NCI-H1105 treated with DMSO at 0.1 percent for 48 hours (cell line): ENCODE measurements around the gene ZNF136.

Experiments
- DNase-seq: peaks from one replicate; lab custom pipeline; 2025; lab: John Stamatoyannopoulos, UW

ZNF136 gene

GRCh38 chr19:12162882-12163806 lies at the start of gene ZNF136:
Gene ZNF136, plus strand, starts transcription at chr19:12163096. Its CDS starts 108 bp downstream, at chr19:12163204.
- peak; percentile 95 for DNase-seq

GRCh38 chr19:12113121-12113520 lies 49.8 kb upstream of the ZNF136 start:
- DNase-seq, result no peak

GRCh38 chr19:12117201-12117970 lies 45.5 kb upstream of the ZNF136 start:
- no peak for DNase-seq

GRCh38 chr19:12126707-12127106 lies 36.2 kb upstream of the ZNF136 start:
- DNase-seq, result no peak

- no peak for DNase-seq
These were observed 29.8 kb upstream of the ZNF136 start for GRCh38 chr19:12133069-12133468.

- DNase-seq, result peak; percentile 3
These were observed 25.5 kb upstream of the ZNF136 start for GRCh38 chr19:12137221-12137940.

GRCh38 chr19:12139269-12139668 lies 23.6 kb upstream of the ZNF136 start:
- DNase-seq, result no peak

GRCh38 chr19:12139885-12140544 lies 22.9 kb upstream of the ZNF136 start, which contains the start of gene ZNF20:
Gene ZNF20, minus strand, starts transcription at chr19:12140350. Its CDS starts 168 bp downstream, at chr19:12140182.
- peak; percentile 93 for DNase-seq

- DNase-seq, result peak; percentile 92
These were observed 22.1 kb upstream of the ZNF136 start for GRCh38 chr19:12140545-12141404.

- DNase-seq, result no peak
These were observed 21.5 kb upstream of the ZNF136 start for GRCh38 chr19:12141405-12141736.

- DNase-seq, result no peak
These were observed 17.5 kb upstream of the ZNF136 start for GRCh38 chr19:12145348-12145747.

- no peak for DNase-seq
These were observed 7.5 kb upstream of the ZNF136 start for GRCh38 chr19:12155324-12155860.

- DNase-seq, result peak; percentile 94
These were observed 6.5 kb upstream of the ZNF136 start, which contains the start of gene ZNF625 for GRCh38 chr19:12156223-12157058. Gene ZNF625, minus strand, starts transcription at chr19:12156734. Its CDS starts 176 bp downstream, at chr19:12156558.

- DNase-seq, result no peak
These were observed 3.0 kb upstream of the ZNF136 start for GRCh38 chr19:12159773-12160414.

GRCh38 chr19:12162513-12162881 lies 399 bp upstream of the ZNF136 start:
- no peak for DNase-seq

GRCh38 chr19:12163826-12164225 lies 930 bp downstream of the ZNF136 start:
- DNase-seq, result no peak

- no peak for DNase-seq
These were observed 3.7 kb downstream of the ZNF136 start for GRCh38 chr19:12166626-12167025.

- DNase-seq, result no peak
These were observed 17.5 kb downstream of the ZNF136 start for GRCh38 chr19:12180377-12180776.

- no peak for DNase-seq
These were observed 24.7 kb downstream of the ZNF136 start for GRCh38 chr19:12187625-12188024.
